ENCODE measurements around the gene C9orf43.
A peak's percentile ranks its signal among the peaks of the same experiment; 100 is the strongest.

Gene C9orf43

GRCh38 chr9:113471143-113471542 lies 60.6 kb downstream of the C9orf43 start:
- no peak for DNase-seq

GRCh38 chr9:113471566-113471965 lies 61.0 kb downstream of the C9orf43 start:
- no peak for DNase-seq

- no peak for DNase-seq
These were observed 61.7 kb downstream of the C9orf43 start for GRCh38 chr9:113472199-113472598.

- DNase-seq = no peak
These were observed 63.9 kb downstream of the C9orf43 start for GRCh38 chr9:113474360-113475028.

- DNase-seq = no peak
These were observed 64.5 kb downstream of the C9orf43 start for GRCh38 chr9:113475031-113475430.

- no peak for DNase-seq
These were observed 65.4 kb downstream of the C9orf43 start for GRCh38 chr9:113475992-113476391.

GRCh38 chr9:113476511-113476916 lies 66.0 kb downstream of the C9orf43 start:
- no peak for DNase-seq

GRCh38 chr9:113477058-113477457 lies 66.5 kb downstream of the C9orf43 start:
- DNase-seq = no peak

GRCh38 chr9:113477661-113478060 lies 67.1 kb downstream of the C9orf43 start:
- DNase-seq = no peak

- DNase-seq = peak; percentile 5
These were observed 68.7 kb downstream of the C9orf43 start for GRCh38 chr9:113479174-113479621.
